ENCODE data around the gene ARL8B.

DNA sequence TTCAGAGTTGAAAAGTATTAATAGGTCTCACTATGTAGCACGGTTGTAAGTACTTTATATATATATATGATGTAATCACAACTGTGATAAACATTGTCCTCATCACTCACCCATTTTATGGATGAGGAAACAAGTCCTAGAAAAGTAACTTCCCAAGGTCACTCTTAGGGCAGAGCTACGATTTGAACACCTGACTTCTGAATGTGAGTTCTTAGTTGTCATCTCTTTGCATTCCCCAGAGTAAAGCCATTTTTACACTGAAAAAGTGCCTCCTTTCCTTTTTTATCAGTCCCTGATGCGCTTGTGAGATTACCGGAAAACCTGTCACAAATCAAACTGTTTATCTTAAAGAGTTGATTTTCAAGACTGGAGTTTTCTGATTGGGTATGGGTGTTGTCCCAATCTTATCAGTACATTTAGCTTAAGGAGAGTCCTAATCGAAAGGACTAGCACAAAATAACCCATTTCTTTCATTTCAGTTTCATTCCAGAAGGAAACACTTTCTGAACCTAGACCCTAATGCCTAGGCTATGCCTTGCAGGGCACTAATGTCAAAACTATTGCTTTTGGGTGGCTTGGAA, 63.1 kb downstream of the ARL8B start:
- TF ChIP-seq FOXP2 (optimal IDR thresholded peaks at IDR 0.05; ENCODE audit: control extremely low read depth, extremely low read length, insufficient read depth) = no peak
- no peak for TF ChIP-seq POLR2AphosphoS5 (IDR thresholded peaks at IDR 0.05; ENCODE audit: borderline replicate concordance, low read depth, low read length)
- TF ChIP-seq EZH2 (IDR thresholded peaks at IDR 0.05) = no peak

All from SK-N-MC (cell line).